HG03439 (cell line): Measurements from ENCODE around the gene LGALSL.

Source experiments
- ATAC-seq: cut with Tn5 transposase; IDR thresholded peaks from one replicate; pipeline ENCODE4 v1.9.1; 2021; ENCODE audit warnings: mild to moderate bottlenecking, moderate library complexity; ENCODE audit not compliant: unreplicated experiment

The LGALSL gene

GRCh38 chr2:64453770-64454385, at the start of gene LGALSL:
Gene LGALSL, plus strand, starts transcription at chr2:64454162. Its CDS starts 384 bp downstream, at chr2:64454546.
- ATAC-seq = peak; percentile 71

GRCh38 chr2:64404743-64405142, 49.2 kb upstream of the LGALSL start:
- no peak for ATAC-seq

- ATAC-seq = no peak
Measured at GRCh38 chr2:64405581-64406406, 48.2 kb upstream of the LGALSL start.

GRCh38 chr2:64406407-64406774, 47.6 kb upstream of the LGALSL start:
- ATAC-seq = no peak

GRCh38 chr2:64408031-64408430, 45.9 kb upstream of the LGALSL start:
- no peak for ATAC-seq

- ATAC-seq = no peak
Measured at GRCh38 chr2:64410671-64411070, 43.3 kb upstream of the LGALSL start.

- ATAC-seq = no peak
Measured at GRCh38 chr2:64412671-64413070, 41.3 kb upstream of the LGALSL start.

- ATAC-seq = no peak
Measured at GRCh38 chr2:64414736-64415435, 39.1 kb upstream of the LGALSL start.

GRCh38 chr2:64417624-64418023, 36.3 kb upstream of the LGALSL start:
- no peak for ATAC-seq

- ATAC-seq = no peak
Measured at GRCh38 chr2:64419596-64420165, 34.3 kb upstream of the LGALSL start.

GRCh38 chr2:64420677-64421076, 33.3 kb upstream of the LGALSL start:
- no peak for ATAC-seq

GRCh38 chr2:64421201-64421600, 32.8 kb upstream of the LGALSL start:
- no peak for ATAC-seq

GRCh38 chr2:64422466-64422865, 31.5 kb upstream of the LGALSL start:
- no peak for ATAC-seq

GRCh38 chr2:64423303-64423702, 30.7 kb upstream of the LGALSL start:
- ATAC-seq = no peak

- no peak for ATAC-seq
Measured at GRCh38 chr2:64424416-64424987, 29.5 kb upstream of the LGALSL start.

- ATAC-seq = no peak
Measured at GRCh38 chr2:64426183-64426952, 27.6 kb upstream of the LGALSL start.

GRCh38 chr2:64434039-64434657, 19.8 kb upstream of the LGALSL start:
- ATAC-seq = no peak

- ATAC-seq = no peak
Measured at GRCh38 chr2:64437883-64438282, 16.1 kb upstream of the LGALSL start.

- ATAC-seq = no peak
Measured at GRCh38 chr2:64439194-64439593, 14.8 kb upstream of the LGALSL start.

GRCh38 chr2:64440843-64441242, 13.1 kb upstream of the LGALSL start:
- ATAC-seq = no peak
